Measurements from ENCODE around the gene WRNIP1.

The WRNIP1 gene

GRCh38 chr6:2765166-2765895 lies at the start of gene WRNIP1:
Gene WRNIP1 (plus strand): TSS chr6:2765393. CDS start chr6:2765623, 230 bp downstream.
- DNase-seq (ENCODE audit: low read depth): peak; percentile 90

- no peak for DNase-seq (ENCODE audit: low read depth)
These were observed 49.5 kb upstream of the WRNIP1 start for GRCh38 chr6:2715737-2716136.

GRCh38 chr6:2716936-2717700 lies 48.1 kb upstream of the WRNIP1 start:
- DNase-seq (ENCODE audit: low read depth): no peak

GRCh38 chr6:2718334-2719092 lies 46.7 kb upstream of the WRNIP1 start:
- DNase-seq (ENCODE audit: low read depth): no peak

GRCh38 chr6:2719093-2719455 lies 46.1 kb upstream of the WRNIP1 start:
- no peak for DNase-seq (ENCODE audit: low read depth)

GRCh38 chr6:2721219-2721618 lies 44.0 kb upstream of the WRNIP1 start:
- DNase-seq (ENCODE audit: low read depth): no peak

- DNase-seq (ENCODE audit: low read depth): no peak
These were observed 39.7 kb upstream of the WRNIP1 start for GRCh38 chr6:2725364-2725988.

GRCh38 chr6:2725999-2726567 lies 39.1 kb upstream of the WRNIP1 start:
- no peak for DNase-seq (ENCODE audit: low read depth)

GRCh38 chr6:2729921-2730320 lies 35.3 kb upstream of the WRNIP1 start:
- no peak for DNase-seq (ENCODE audit: low read depth)

- DNase-seq (ENCODE audit: low read depth): no peak
These were observed 34.7 kb upstream of the WRNIP1 start for GRCh38 chr6:2730353-2731107.

GRCh38 chr6:2731281-2731909 lies 33.8 kb upstream of the WRNIP1 start:
- no peak for DNase-seq (ENCODE audit: low read depth)

GRCh38 chr6:2732503-2733089 lies 32.6 kb upstream of the WRNIP1 start:
- DNase-seq (ENCODE audit: low read depth): no peak

GRCh38 chr6:2733324-2733723 lies 31.9 kb upstream of the WRNIP1 start:
- no peak for DNase-seq (ENCODE audit: low read depth)

GRCh38 chr6:2733736-2734480 lies 31.3 kb upstream of the WRNIP1 start:
- no peak for DNase-seq (ENCODE audit: low read depth)

- DNase-seq (ENCODE audit: low read depth): no peak
These were observed 30.6 kb upstream of the WRNIP1 start for GRCh38 chr6:2734488-2735166.

- DNase-seq (ENCODE audit: low read depth): no peak
These were observed 27.3 kb upstream of the WRNIP1 start for GRCh38 chr6:2737885-2738284.

GRCh38 chr6:2738373-2738979 lies 26.7 kb upstream of the WRNIP1 start:
- DNase-seq (ENCODE audit: low read depth): no peak

GRCh38 chr6:2739335-2739734 lies 25.9 kb upstream of the WRNIP1 start:
- no peak for DNase-seq (ENCODE audit: low read depth)

- no peak for DNase-seq (ENCODE audit: low read depth)
These were observed 24.6 kb upstream of the WRNIP1 start for GRCh38 chr6:2740581-2740980.

Data from GM04503 (cell line).